ENCODE data around the gene CLSTN1.

CLSTN1 gene

DNA sequence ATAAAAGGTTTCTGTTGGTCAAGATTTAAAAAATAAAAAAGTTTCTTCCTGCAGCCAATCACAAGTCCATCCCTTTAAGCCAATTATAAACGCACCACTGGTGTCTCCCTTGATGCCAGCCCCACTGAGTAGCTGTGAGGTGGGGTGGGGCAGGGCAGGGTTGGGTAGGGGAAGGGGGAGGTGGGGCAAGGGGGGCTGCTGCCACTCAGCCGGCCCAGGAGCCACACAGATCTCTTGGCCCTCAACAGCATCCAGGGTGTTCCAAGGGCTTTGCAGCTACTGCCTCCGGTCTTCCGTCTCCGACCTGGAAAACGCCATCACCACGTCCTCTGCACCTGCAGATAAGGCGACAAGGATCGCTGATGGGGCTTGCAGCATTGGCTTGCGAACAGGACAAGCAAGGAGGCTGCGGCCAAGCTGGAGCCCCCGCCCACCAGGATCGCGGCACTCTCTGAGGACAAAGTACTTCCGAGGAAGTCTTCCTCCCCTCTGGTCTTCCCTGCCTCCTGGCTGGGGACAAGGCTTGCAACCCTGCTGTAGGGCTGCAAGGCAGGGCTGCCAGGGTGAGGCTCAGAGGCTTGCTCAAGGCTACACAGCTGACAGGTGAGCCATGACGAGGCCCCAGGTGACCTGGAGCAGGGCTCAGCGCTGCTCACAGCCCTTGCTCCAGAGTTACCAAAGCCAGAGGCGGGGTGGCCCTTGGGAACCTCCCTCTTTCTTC is 26.8 kb upstream of the CLSTN1 start:
- no peak for DNase-seq

GRCh38 chr1:9849691-9850441 is 26.1 kb upstream of the CLSTN1 start:
- no peak for DNase-seq

- DNase-seq: no peak
Measured at GRCh38 chr1:9848022-9848421, 24.3 kb upstream of the CLSTN1 start.

- no peak for DNase-seq
Measured at GRCh38 chr1:9847269-9847668, 23.5 kb upstream of the CLSTN1 start.

- no peak for DNase-seq
Measured at GRCh38 chr1:9846611-9847171, 22.9 kb upstream of the CLSTN1 start.

DNA sequence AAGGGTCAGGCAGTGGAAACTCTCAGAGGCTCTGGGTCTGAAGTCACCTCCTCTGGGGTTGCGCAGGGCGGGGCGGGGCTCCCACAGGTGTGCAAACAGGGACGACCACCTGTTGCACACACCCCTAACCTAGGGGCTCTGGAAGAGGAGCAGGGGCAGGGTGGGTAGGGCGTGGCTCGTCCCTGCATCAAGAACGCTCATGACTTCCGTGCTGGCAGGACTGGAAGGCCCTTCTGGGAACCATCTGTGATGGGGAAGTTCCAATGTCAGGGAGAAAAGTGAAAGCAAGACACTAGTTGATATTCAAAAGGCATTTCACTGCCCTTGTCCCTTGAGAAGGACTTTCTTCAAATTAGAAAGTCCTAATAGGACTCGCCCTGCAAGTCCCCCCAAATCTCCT is 22.1 kb upstream of the CLSTN1 start:
- DNase-seq: no peak

DNA sequence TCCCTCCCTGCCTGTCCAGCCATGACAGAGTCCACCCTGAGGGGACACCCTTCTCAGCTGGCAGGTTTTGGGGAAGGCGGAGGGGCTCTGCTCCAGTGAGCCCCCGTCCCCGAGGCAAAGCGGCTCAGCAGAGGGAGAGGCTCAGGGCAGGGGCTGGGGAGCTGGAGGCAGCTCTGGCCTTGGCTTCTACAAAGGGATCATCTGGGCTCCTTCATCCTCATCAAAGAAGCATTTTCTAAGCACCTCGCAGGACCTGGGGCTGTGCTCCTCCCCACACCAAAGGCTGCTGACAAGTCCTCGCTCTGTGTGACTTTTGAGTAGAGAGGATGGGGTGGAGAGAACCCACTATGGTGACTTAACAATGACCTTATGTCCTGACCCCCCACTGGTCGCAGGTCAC is 21.0 kb upstream of the CLSTN1 start:
- DNase-seq: no peak

GRCh38 chr1:9844106-9844505 is 20.3 kb upstream of the CLSTN1 start:
- DNase-seq: no peak

DNA sequence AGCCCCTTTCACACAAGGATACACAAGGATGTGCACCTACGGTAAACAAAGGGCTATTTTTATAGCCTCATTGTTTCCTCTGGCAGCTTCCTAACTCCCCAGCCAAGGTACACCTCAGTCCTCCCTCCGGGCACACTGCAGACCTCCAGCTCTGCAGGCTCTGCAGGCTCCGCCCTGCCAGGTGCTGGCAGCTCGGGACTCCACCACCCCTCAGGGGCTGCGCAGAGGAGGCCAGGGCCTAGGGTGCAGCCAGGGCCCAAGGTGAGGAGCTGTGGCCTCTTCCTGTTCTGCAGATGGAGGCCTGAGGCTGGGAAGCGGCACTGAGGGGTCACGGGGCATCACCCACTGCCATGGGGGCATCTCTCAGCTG is 19.8 kb upstream of the CLSTN1 start:
- DNase-seq: no peak

DNA sequence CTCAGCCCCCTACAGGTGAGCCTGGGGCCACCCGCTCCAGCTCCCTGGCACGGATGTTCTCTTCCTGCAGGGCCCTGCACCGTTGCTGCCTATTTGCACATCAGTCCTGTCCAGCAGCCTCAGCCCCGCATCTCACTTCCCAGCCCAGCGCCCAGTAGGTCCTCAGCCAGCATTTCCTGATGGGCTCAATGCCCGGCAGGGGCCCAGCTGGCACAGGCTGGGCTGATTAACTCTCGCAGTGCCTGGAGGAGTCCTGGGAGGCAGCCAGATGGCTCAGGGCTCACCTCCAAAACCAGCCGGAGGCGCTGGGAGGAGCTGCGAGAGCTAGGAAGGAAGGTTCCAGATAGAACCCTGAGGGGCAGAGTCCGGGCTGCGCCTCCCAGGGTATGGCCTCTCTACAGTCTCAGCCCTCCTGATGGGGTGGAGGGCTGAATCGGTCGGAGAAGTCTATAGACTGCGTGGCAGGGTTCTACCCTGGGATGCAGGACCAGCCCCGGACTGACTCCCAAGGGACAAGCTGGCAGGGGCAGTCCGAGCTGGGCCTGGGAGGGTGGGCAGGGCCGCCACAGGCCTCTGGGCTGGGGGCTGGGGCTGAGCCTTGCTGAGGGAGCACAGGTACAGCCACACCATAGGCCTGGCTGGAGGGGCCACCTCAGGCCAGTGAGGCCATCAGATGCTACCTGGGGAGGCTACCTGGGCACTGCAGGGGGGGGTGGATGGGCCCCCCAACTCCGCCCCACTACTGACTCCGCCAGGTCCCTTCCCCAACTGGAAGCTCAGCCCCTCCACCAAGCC is 19.2 kb upstream of the CLSTN1 start:
- DNase-seq: no peak

- DNase-seq: no peak
Measured at GRCh38 chr1:9842073-9842711, 18.4 kb upstream of the CLSTN1 start.

- no peak for DNase-seq
Measured at GRCh38 chr1:9841460-9841859, 17.7 kb upstream of the CLSTN1 start.

DNA sequence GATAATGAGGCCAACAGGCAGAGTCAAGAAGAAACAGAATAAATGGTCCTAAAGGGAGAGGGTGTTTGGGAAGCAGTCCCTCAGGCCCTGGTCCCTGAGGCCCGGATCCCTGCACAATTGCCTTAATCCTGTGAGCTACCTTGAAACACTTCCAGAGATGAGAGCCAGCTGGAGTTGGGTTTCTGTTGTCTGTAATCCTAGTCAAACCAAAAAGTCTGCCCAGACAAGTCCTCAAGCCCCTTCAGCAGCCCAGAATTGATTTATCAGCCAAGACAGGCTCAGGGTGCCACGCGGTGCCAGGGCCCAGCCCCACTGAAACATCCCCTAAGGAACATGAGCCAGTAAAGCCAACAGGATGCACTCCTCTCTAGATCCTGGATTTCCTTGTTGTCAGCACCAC is 16.4 kb upstream of the CLSTN1 start:
- no peak for DNase-seq

GRCh38 chr1:9838946-9839345 is 15.2 kb upstream of the CLSTN1 start:
- DNase-seq: no peak

DNA sequence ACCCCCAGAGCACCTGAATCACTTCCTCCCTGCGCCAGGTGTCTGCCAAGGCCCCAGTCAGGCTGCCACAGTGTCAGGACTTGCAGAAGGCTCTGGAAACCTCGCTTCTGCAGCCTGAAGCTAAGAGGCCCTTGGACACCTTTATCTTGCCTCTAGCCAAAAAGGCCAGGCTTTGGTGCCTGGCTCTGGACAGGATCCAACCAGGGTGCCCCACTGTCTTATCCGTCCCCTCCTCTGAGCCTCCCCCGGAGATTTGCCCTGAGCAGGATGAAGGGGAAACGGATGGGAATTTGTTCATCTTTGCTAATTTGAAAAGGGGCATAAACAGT is 12.8 kb upstream of the CLSTN1 start:
- no peak for DNase-seq

DNA sequence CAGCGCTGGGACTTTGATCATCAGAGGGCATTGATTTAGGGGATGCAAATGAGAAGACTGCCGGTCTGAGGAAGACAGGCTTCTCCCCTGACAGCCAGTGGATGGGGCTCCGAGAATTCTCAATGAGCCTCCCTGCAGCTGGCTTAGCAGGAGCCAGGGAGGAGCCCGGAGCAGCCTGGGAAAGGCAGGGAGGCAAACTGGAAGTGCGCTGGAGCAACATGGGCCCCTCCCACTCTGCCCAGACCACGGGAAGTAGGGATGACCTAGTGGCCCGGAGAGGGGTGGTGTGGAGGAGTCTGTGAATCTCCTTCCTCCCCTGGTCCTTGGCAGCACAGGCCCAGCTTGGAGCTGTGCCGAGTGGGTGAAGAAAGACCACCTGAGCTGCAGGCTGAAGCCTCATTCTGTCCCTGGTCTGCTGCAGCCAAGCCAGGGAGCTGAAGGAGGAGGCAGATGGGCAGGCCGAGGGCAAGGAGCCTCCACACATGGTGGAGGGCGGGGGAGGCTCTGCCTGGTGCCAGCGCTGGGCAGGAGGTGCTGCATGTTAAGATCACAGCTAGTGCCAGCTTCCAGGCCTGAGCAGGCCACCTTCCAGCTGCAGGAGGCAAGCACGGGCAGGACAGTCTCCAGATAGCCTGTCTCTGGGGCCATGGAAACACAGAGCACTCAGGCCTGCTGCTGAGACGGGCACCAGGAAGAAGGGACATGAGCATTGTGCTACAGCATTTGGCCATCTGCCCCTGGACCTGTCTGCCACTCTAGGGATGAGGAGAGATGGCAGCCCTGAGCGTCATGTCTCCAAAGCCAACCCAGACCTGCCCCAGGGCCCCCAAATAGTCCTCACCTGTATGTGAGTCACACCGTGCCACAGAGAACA is 12.2 kb upstream of the CLSTN1 start:
- DNase-seq: peak; percentile 10

- DNase-seq: no peak
Measured at GRCh38 chr1:9835404-9835757, 11.6 kb upstream of the CLSTN1 start.

DNA sequence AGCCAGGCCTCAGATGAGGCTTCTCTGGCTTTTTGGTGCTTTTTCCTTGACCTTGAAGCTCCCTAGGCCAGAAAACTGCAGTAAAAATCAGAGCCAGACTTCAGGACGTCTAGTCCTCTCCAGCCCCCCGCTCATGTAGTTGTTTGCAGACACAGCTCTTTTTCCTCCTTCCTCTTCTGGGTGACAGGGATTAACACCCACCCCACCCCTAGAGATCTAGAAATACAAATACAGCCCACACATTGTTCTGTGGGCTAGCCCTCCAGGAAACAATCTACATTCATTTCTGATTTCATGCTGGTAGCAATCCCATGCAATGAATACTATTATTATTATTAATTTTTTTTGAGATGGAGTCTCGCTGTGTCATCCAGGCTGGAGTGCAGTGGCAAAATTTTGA is 9.9 kb upstream of the CLSTN1 start:
- DNase-seq: no peak

- no peak for DNase-seq
Measured at GRCh38 chr1:9827558-9828185, 3.9 kb upstream of the CLSTN1 start.

GRCh38 chr1:9826616-9827015 is 2.9 kb upstream of the CLSTN1 start:
- no peak for DNase-seq

DNA sequence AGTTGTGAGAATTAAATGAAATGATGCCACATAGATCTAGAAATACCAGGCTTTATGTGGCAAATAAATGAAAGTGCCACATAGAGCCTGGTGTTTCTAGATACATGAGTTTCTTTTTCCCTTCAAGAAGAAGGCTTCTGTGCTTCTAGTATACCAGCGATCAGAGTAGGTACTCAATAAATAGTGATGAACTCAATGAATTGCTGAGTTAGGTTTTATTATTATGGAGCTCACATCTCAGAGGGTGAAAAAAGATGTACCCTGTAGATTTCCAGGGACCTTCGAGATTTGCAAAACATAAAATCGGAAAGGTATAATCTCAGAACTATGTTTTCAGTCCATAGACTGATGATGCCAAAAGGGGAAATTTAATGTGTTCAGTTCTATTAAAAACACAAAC is 2.3 kb upstream of the CLSTN1 start:
- no peak for DNase-seq
